GM12878 (cell line): Measurements from ENCODE around the gene STAMBPL1. TPM values are rescaled to one million over a fixed set of nuclear protein-coding genes. Genes with fewer than 3 reads are reported as not detected.

Experiments used
- ATAC-seq: fragments of 200-7000 bp; cut with Tn5 transposase; 3 replicates; pipeline ENCODE4 v1.9.1; 2020; ENCODE audit warnings: mild to moderate bottlenecking, moderate library complexity
- BruUV-seq: library from RNA; stranded (reverse); fragments of 400-500 nt; replicated peaks from 2 replicates; lab custom pipeline; 2021; lab: Mats Ljungman, UMichigan
- CTCF ChIA-PET: fragments of 300-600 bp; sonication (Branson Sonifier 250); formaldehyde crosslinking; extraction: SDS; loops from one replicate; lab custom pipeline; 2021; ENCODE audit warnings: inconsistent platforms; lab: Yijun Ruan, JAX
- POLR2A ChIA-PET: fragments of 350-600 bp; formaldehyde crosslinking; extraction: SDS; loops from one replicate; lab custom pipeline; 2021; ENCODE audit warnings: inconsistent platforms; lab: Charles Lee
- RAD21 ChIA-PET: fragments of 300-600 bp; sonication (Branson Sonifier 250); formaldehyde crosslinking; loops from one replicate; lab custom pipeline; 2023; ENCODE audit warnings: antibody characterized with exemption; ENCODE audit not compliant: unreplicated experiment; lab: Charles Lee
- SMC1A ChIA-PET: fragments of 300-600 bp; sonication (Branson Sonifier 250); formaldehyde crosslinking; loops from one replicate; lab custom pipeline; 2023; ENCODE audit not compliant: unreplicated experiment, uncharacterized antibody; lab: Charles Lee
- DNase-seq: peaks from one replicate; pipeline ENCODE4 v3.0.0-alpha.2; 2011; ENCODE audit warnings: low read depth, low spot score
- FAIRE-seq: peaks from 3 replicates; lab custom pipeline; 2011; peaks lifted over from hg19 to GRCh38; lab: Jason Lieb, UNC
- H2AFZ ChIP-seq: 2 replicates; pipeline ENCODE4 v1.6.0; 2011; ENCODE audit warnings: low read depth, low read length, control low read depth; ENCODE audit not compliant: control insufficient read depth
- H3K27ac ChIP-seq: 2 replicates; pipeline ENCODE4 v1.5.1; 2011; ENCODE audit warnings: control low read depth; ENCODE audit not compliant: control insufficient read depth, insufficient read depth
- H3K27me3 ChIP-seq, 2 experiments: replicated peaks in 1 of 2; 2 replicates each; pipeline versions ENCODE4 v1.6.0 to v1.6.1; 2011; ENCODE audit warnings: low read length in 1 of 2; ENCODE audit not compliant: control insufficient read depth in 2 of 2, insufficient read depth in 2 of 2
- H3K36me3 ChIP-seq, 2 experiments: 2 replicates each; pipeline ENCODE4 v1.5.1; 2011; ENCODE audit warnings: low read length in 1 of 2; ENCODE audit not compliant: control insufficient read depth in 2 of 2, insufficient read depth in 2 of 2
- H3K4me1 ChIP-seq: 2 replicates; pipeline ENCODE4 v1.6.1; 2011; ENCODE audit warnings: mild to moderate bottlenecking, low read length, moderate library complexity, mixed read lengths; ENCODE audit not compliant: control insufficient read depth, insufficient read depth
- H3K4me2 ChIP-seq: 2 replicates; pipeline ENCODE4 v1.6.0; 2011; ENCODE audit warnings: control low read depth; ENCODE audit not compliant: control insufficient read depth, insufficient read depth
- H3K4me3 ChIP-seq: fragments of 200-600 bp; sonication (generic); 2 replicates; pipeline ENCODE4 v1.5.1; 2016
- H3K79me2 ChIP-seq: 2 replicates; pipeline ENCODE4 v1.6.0; 2011; ENCODE audit warnings: low read length; ENCODE audit not compliant: control insufficient read depth, insufficient read depth
- H3K9ac ChIP-seq: 2 replicates; pipeline ENCODE4 v1.8.0; 2011; ENCODE audit warnings: low read length, control low read depth, mixed read lengths; ENCODE audit not compliant: control insufficient read depth, insufficient read depth
- H3K9me3 ChIP-seq: replicated peaks from 3 replicates; pipeline ENCODE4 v1.5.1; 2011; ENCODE audit warnings: mild to moderate bottlenecking, low read length; ENCODE audit not compliant: control insufficient read depth, insufficient read depth
- H4K20me1 ChIP-seq: 2 replicates; pipeline ENCODE4 v1.6.0; 2011; ENCODE audit not compliant: control insufficient read depth, insufficient read depth
- KDM1A ChIP-seq: fragments of 200-600 bp; sonication (generic); IDR thresholded peaks from 2 replicates; pipeline ENCODE4 v1.6.1; 2016; ENCODE audit warnings: borderline replicate concordance
- MEF2B ChIP-seq: fragments of 450-650 bp; IDR thresholded peaks from 2 replicates; pipeline ENCODE4 v1.6.1; 2018; ENCODE audit warnings: mild to moderate bottlenecking, moderate library complexity; ENCODE audit not compliant: partially characterized antibody, poor library complexity, severe bottlenecking
- NFYA ChIP-seq: IDR thresholded peaks from 2 replicates; pipeline ENCODE4 v1.6.1; 2011; ENCODE audit warnings: low read depth, mild to moderate bottlenecking, low read length, improper control_type of control experiment, borderline replicate concordance
- RELA ChIP-seq: fragments of 450-650 bp; IDR thresholded peaks from 2 replicates; pipeline ENCODE4 v1.8.0; 2014; ENCODE audit warnings: borderline replicate concordance; ENCODE audit not compliant: partially characterized antibody
- SMAD1 ChIP-seq: fragments of 450-650 bp; IDR thresholded peaks from 2 replicates; pipeline ENCODE4 v1.6.1; 2018; ENCODE audit warnings: mild to moderate bottlenecking, low read depth; ENCODE audit not compliant: partially characterized antibody
- SUPT20H ChIP-seq: IDR thresholded peaks from 2 replicates; pipeline ENCODE4 v1.6.1; 2011; ENCODE audit warnings: low read depth, mild to moderate bottlenecking, low read length, moderate library complexity, borderline replicate concordance; ENCODE audit not compliant: control insufficient read depth
- TCF12 ChIP-seq: IDR thresholded peaks from 2 replicates; pipeline ENCODE4 v1.6.1; 2011; ENCODE audit warnings: low read depth, mild to moderate bottlenecking, low read length
- ZNF217 ChIP-seq: fragments of 450-650 bp; IDR thresholded peaks from 2 replicates; pipeline ENCODE4 v1.6.1; 2017; ENCODE audit warnings: antibody characterized with exemption, mild to moderate bottlenecking
- WGBS: methylation state at CpG from one replicate; pipeline ENCODE4 v1.1.6; 2016; ENCODE audit warnings: low lambda C conversion rate; ENCODE audit not compliant: insufficient replicate concordance, insufficient coverage; ENCODE audit errors: missing lambda C conversion rate; 5-methylcytosine and 5-hydroxymethylcytosine counted together
- in situ Hi-C: fragments of 300-500 bp; cut with MboI; formaldehyde crosslinking; loops from 9 replicates; pipeline ENCODE4 v1.14.3; 2018; ENCODE audit warnings: mixed read lengths
- intact Hi-C: fragments of 100-400 bp; cut with micrococcal nuclease; formaldehyde crosslinking; loops from one replicate; pipeline ENCODE4 v1.14.2; 2022; ENCODE audit not compliant: unreplicated experiment
- polyA plus RNA-seq, 11 experiments: library from polyadenylated mRNA; depleted of rRNA in 4 of 11; unstranded in 6 of 11; stranded (reverse) in 5 of 11; fragments of >200 nt; fragmentation: Nextera tagmentation in 4 of 11; fragmentation: Illumina TruSeq in 1 of 11; extraction: Ambion mirVana in 4 of 11; extraction: Trizol in 1 of 11; gene quantifications; 1 replicate in 1 of 11; 2 replicates in 10 of 11; pipeline versions ENCODE4 v1.2.1 to v1.2.3, GENCODE V29; 2011 to 2016; ENCODE audit warnings: inconsistent platforms in 2 of 11, missing spikeins in 2 of 11, low read depth in 1 of 11
- total RNA-seq, 4 experiments: library from RNA; depleted of rRNA in 3 of 4; stranded (reverse); fragments of >200 nt in 3 of 4; fragmentation: Illumina TruSeq in 1 of 4; extraction: Trizol in 1 of 4; gene quantifications; 2 replicates each; pipeline versions ENCODE4 v1.2.1 to v1.2.3, GENCODE V29; 2013 to 2021
- TF ChIP-seq, protein P1 (sequence below): fragments of 450-650 bp; IDR thresholded peaks from 2 replicates; pipeline ENCODE4 v1.6.1; 2017; ENCODE audit warnings: mild to moderate bottlenecking, low read depth, inconsistent platforms; ENCODE audit not compliant: poor library complexity, severe bottlenecking
- TF ChIP-seq, protein P2 (sequence below): IDR thresholded peaks from 2 replicates; pipeline ENCODE4 v1.6.1; 2011; ENCODE audit warnings: borderline replicate concordance, low read depth, mild to moderate bottlenecking, moderate library complexity, low read length; ENCODE audit not compliant: insufficient read depth, poor library complexity, severe bottlenecking
- TF ChIP-seq, protein P3 (sequence below): IDR thresholded peaks from 2 replicates; pipeline ENCODE4 v1.6.1; 2012; ENCODE audit warnings: low read length, inconsistent platforms
- TF ChIP-seq, protein P4 (sequence below): fragments of 450-650 bp; IDR thresholded peaks from 2 replicates; pipeline ENCODE4 v1.6.1; 2014; ENCODE audit warnings: mild to moderate bottlenecking
- TF ChIP-seq, protein P5 (sequence below): IDR thresholded peaks from 2 replicates; pipeline ENCODE4 v1.6.1; 2011; ENCODE audit warnings: low read depth, mild to moderate bottlenecking, low read length, moderate library complexity, borderline replicate concordance; ENCODE audit errors: extremely low read depth

The STAMBPL1 gene
- total and polyA plus RNA-seq, 10 of the 15 experiments (the other 5 are each of a cell fraction or from before 2014, with no cell fraction given) = 7.5 to 44.1 (median 25.4) TPM

DNA sequence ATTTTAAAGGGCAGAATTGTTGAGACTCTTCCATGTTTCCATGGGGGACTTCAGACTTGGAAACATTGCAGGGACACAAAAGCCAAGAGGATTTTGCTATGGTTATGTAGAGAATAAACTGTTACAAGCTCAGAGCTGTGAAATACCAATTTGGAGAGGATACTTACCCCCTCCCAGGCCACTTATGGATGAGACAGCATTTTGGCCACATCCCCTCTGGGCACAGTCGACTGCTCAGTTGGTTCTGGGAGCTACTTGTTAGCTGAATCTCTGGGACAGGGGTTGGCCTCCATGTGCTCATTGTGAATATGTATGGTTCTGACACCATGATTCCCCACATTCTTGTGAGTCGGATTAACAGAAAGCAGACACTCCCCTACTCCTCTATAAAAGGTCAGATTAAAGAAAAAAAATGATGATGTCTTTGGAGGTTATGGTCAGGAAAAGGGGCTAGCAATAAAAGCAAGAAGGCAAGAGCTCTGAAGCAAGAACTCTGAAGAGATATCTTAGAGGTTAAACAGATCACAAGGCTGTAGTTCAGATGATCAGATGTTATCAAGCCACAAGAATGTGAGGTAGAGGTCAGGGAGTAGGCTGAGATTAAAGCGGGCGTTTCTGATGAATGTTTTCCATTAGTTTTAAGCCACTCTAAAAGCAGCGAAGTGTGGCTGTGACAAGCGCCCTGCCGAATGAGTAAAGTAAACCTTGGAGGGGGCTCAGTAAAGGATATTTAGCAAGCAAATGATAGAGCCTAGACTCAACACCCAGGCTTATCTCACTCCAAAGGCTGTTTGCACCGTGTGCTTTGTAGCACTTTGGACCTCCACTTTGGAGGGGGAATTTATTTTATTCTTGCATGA is 17.2 kb downstream of the STAMBPL1 start:
- ChIA-PET POLR2A (interaction anchor here (0.6 to 6.3 kb wide), 4 partner anchors 10 to 103 kb away, joined by 3 to 248 read pairs (median 3); partner anchors contain the start of gene FAS), SMC1A (interaction anchor here (2.0 to 8.4 kb wide), 4 partner anchors 10 to 63 kb away, joined by 6 to 329 read pairs (median 59); no protein-coding TSS in a partner anchor), RAD21 (interaction anchor here (5.7 to 7.9 kb wide), 4 partner anchors 10 to 97 kb away, joined by 66 to 249 read pairs (median 70); partner anchors contain the start of gene FAS), CTCF (interaction anchor here (1.0 to 6.6 kb wide), 3 partner anchors 10 to 61 kb away, joined by 5 to 116 read pairs (median 9); no protein-coding TSS in a partner anchor)
- Histone ChIP-seq H3K27me3 (no peaks in the 10 kb centered on the region), H3K9ac (no peak overlapping the region), H3K36me3 (0 out of 4 replicates have a peak, but pooled peaks cover 0 to 1% of the 10 kb centered on the region in 2 experiments), H4K20me1 (no peaks in the 10 kb centered on the region), H3K27ac (peak overlapping the region; percentile 84), H3K4me3 (0 out of 2 replicates have a peak overlapping the region, but pooled peaks have one; percentile 10), H2AFZ (no peak overlapping the region), H3K9me3 (no peaks in the 10 kb centered on the region), H3K4me2 (peak overlapping the region; percentile 12), H3K4me1 (peaks cover 42% of the 10 kb centered on the region), H3K79me2 (peaks cover 73% of the 10 kb centered on the region)
- intact Hi-C loops = no loop called here
- BruUV-seq = no TSS peak
- DNase-seq (no peak), ATAC-seq (no peak; the same call in 2 of the 3 replicates), FAIRE-seq (no peak)
- in situ Hi-C loops = no loop called here
- 40% methylated on average over 8 of the region's 8 CpGs for WGBS
- TF ChIP-seq RELA (no peak), ZNF217 (no peak), SMAD1 (no peak), SUPT20H (no peak), MEF2B (no peak), TCF12 (no peak), KDM1A (no peak), NFYA (no peak)
- TF ChIP-seq, protein P1, sequence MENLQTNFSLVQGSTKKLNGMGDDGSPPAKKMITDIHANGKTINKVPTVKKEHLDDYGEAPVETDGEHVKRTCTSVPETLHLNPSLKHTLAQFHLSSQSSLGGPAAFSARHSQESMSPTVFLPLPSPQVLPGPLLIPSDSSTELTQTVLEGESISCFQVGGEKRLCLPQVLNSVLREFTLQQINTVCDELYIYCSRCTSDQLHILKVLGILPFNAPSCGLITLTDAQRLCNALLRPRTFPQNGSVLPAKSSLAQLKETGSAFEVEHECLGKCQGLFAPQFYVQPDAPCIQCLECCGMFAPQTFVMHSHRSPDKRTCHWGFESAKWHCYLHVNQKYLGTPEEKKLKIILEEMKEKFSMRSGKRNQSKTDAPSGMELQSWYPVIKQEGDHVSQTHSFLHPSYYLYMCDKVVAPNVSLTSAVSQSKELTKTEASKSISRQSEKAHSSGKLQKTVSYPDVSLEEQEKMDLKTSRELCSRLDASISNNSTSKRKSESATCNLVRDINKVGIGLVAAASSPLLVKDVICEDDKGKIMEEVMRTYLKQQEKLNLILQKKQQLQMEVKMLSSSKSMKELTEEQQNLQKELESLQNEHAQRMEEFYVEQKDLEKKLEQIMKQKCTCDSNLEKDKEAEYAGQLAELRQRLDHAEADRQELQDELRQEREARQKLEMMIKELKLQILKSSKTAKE = no peak
- TF ChIP-seq, protein P2, sequence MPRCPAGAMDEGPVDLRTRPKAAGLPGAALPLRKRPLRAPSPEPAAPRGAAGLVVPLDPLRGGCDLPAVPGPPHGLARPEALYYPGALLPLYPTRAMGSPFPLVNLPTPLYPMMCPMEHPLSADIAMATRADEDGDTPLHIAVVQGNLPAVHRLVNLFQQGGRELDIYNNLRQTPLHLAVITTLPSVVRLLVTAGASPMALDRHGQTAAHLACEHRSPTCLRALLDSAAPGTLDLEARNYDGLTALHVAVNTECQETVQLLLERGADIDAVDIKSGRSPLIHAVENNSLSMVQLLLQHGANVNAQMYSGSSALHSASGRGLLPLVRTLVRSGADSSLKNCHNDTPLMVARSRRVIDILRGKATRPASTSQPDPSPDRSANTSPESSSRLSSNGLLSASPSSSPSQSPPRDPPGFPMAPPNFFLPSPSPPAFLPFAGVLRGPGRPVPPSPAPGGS = no peak
- TF ChIP-seq, protein P3, sequence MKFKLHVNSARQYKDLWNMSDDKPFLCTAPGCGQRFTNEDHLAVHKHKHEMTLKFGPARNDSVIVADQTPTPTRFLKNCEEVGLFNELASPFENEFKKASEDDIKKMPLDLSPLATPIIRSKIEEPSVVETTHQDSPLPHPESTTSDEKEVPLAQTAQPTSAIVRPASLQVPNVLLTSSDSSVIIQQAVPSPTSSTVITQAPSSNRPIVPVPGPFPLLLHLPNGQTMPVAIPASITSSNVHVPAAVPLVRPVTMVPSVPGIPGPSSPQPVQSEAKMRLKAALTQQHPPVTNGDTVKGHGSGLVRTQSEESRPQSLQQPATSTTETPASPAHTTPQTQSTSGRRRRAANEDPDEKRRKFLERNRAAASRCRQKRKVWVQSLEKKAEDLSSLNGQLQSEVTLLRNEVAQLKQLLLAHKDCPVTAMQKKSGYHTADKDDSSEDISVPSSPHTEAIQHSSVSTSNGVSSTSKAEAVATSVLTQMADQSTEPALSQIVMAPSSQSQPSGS = no peak
- TF ChIP-seq, protein P4, sequence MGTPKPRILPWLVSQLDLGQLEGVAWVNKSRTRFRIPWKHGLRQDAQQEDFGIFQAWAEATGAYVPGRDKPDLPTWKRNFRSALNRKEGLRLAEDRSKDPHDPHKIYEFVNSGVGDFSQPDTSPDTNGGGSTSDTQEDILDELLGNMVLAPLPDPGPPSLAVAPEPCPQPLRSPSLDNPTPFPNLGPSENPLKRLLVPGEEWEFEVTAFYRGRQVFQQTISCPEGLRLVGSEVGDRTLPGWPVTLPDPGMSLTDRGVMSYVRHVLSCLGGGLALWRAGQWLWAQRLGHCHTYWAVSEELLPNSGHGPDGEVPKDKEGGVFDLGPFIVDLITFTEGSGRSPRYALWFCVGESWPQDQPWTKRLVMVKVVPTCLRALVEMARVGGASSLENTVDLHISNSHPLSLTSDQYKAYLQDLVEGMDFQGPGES = no peak
- TF ChIP-seq, protein P5, sequence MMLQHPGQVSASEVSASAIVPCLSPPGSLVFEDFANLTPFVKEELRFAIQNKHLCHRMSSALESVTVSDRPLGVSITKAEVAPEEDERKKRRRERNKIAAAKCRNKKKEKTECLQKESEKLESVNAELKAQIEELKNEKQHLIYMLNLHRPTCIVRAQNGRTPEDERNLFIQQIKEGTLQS = no peak
